ENCODE data around the gene TMIE.

TMIE gene

DNA sequence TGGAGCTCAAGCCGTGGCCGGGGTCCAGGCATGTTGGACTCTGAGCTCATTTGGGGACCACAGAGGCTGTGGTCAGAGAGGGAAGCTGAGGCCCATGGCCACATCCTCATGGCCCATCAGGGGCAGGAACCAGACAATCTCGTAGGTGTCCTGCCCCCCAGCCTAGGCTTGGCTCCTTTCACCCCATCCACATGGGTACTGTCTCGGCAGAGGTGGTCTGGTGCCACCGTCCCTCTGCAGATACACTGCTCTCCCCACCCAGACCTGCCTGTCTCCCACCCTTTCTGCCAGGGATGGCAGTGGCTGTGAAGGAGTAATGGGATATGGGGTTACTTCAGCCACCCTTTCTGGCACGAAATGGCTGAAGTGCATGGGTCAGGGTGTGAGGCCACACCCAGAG lies 8.5 kb downstream of the TMIE start:
- no peak for DNase-seq

DNA sequence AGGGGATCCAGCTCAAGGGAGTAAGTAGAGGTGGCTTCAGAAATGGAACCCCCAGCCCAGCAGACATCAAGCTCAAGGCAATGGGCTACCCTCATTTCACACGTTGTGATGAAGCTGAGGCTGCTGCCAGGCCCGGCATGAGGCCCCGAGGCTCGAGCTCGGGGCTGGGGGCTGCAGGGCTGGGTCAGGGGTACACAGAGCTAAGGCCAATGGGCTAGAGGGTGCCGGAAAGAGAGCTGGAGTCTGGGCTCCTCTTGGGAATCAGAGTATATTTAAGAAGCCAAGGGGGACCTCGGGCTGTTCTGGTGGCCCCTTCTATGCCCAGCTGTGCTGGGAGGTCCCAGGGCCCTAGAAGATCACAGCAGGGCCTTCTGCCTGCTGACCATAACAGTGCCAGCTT lies 9.0 kb downstream of the TMIE start:
- no peak for DNase-seq

DNA sequence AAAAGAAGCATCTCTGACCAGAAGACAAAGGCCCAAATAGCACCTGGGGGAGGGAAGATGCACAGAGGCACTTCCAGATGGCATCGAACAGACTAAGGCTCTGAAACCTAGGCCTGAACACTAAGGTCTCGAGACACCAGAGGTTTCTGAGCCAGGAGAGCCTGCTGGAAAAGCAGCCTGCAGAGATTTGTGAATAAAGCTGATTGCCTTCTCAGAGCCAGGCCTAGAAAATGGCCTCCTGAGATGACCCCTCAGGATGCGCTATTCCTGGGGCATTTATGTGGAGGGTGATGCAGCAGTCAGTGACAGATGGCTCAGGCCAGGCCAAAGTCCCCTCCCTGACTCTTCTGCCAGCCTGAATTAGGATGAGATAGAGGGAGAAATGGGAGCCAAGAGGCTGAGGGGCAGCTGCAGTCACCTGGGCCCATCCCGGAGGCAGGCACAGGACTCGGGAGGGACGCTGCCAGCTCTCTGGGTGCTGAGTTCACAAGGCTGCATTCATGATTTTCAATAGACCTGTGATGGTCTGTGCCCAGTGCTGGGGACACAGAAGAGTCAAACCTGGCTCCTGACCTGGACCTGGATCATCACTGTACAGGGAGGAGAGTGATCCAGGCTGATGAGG lies 9.6 kb downstream of the TMIE start:
- no peak for DNase-seq

DNA sequence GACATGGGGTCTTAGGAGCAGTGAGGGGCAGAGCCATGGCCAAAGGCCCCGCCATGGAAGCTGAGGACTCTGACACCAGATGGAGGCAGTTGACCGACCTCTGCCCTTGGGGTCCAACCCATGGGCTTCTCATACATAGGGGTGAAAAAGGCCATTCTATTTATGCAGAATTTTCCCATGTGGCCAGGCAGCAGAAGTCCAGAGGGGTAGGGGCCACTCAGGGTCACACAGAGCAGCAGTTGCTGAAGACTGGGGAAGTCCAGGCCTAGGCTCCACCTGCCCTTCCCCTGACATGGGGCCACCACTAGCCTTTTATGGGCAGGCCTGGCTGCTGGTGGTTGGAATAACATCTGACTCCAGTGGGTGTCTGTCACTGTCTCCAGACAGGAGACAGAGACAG lies 10.1 kb downstream of the TMIE start:
- no peak for DNase-seq

DNA sequence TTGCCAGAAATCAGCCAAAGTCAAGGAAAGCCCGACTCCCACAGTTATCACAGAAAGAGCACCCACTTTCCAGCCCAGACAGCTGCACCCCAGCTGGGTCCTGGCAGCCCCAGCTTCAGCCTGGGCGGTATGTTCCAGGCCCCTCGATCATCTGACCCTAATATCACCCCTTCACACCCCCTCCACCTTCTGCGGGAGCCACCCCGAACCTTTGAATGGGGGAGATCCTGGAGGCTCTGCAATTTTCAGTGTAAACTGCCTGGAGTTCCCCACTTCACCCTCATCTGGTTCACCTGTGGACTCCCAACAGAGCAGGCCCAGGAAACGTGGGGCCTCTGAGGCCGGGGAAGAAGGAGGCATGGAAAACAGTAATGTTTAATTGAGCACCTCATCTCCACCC lies 10.6 kb downstream of the TMIE start:
- DNase-seq: no peak

DNA sequence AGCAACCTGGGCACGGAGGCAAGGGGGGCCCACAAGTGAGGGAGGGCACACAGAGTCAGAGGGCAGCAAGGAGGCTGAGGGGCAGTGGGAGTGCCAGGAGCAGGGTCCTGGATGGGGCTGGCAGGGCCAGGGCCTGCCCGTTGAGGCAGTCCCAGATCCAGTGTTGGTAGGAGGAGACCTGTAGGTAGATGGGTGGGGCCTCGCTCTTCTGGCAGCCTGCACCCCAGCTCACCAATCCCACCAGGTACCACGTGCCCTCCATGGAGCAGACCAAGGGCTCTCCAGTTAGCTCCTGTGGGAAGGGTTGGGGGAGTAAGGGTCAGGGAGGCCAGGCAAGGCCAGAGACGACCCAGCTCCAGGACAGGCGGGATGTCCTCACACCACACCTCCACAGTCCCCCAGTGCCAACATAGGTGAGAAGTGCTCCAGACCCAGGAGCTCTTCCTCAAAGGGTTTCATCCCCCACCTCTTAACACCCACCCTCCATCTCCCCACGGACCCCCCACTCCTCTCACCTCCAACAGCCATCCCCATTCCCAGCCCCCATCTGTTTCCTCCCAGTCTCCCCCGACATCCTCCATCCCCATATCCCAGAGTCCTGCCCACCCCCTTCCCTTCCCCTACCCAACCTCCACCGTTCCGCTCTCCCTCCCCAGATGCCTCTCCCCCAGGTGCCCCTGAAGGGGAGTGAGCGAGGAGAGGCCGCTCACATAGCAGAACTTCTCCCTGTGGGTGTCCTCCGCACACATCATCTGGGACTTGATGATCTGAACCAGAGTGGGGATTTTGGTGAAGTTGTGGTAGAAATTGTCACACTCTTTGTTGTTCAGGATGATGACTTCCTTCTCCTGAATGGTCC lies 11.2 kb downstream of the TMIE start:
- DNase-seq: no peak

DNA sequence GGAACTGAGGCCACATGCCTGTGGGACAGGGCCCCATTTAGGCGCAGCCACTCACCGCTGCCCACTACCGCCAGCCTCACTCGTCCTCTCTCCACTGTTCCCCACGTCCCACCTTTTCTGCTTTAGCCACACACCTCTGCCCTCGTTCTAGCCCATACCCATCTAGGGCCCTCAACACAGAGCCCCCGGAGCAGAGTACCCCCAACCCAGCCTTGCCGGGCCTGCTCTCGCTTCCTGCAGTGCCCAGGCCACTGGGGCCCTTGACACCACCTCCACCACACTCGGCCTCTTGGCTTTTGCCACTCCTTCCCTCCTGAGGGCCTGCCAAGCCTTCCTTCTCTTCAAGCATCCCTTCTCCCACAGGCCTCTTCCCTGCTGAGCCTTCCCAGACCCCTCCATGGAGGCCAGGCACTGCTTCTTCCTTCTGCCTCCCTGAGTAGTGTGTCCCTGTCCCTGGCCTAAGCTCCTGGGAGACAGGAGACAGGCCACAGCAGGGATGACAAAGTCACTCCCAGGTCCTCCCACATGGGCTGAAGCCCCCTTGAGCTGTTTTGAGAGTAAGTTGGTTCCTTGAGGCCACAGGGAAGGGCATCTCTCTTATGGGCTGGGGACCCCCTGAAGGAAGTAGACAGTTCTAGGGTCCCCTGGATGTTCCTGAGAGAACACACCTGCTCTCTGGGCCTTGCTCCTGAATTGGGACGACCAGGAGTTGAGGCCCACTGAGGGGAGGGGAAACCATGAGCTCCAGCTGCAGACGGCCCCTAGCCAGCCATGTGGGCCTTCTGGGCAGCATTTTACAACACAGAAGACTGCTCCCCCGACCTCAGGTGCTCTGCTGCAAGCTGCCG lies 12.1 kb downstream of the TMIE start:
- DNase-seq: no peak

DNA sequence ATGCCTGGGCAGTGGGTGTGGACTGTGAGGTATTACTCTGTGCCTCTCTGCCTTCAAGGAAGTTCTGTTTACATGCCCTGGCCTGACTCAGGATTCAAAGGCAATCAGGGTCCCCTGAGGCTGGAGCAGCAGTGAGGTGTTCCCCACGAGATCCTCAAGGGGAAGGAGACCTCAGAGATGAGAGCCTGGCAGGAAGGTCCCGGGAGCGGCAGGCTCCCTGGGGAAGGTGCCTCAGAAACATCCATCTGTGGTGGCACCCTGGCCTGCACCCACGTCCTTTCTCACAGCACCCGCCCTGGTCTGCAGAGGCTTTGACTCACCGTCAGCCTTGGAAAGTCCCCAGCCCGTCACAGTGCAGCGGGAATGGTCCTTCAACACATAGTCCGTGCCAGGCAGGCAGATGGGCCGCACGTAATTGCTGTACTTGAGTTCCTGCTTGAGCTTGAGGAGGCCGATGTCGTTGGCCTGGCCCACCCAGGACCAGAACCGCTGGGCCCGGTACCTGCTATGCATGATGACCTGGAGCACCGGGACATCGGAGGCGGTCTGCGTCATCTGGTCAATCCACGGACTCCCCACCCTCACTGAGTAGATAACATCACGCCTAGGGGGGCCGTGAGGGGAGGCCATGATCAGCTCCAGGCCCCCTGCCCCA lies 12.8 kb downstream of the TMIE start:
- DNase-seq: no peak

DNA sequence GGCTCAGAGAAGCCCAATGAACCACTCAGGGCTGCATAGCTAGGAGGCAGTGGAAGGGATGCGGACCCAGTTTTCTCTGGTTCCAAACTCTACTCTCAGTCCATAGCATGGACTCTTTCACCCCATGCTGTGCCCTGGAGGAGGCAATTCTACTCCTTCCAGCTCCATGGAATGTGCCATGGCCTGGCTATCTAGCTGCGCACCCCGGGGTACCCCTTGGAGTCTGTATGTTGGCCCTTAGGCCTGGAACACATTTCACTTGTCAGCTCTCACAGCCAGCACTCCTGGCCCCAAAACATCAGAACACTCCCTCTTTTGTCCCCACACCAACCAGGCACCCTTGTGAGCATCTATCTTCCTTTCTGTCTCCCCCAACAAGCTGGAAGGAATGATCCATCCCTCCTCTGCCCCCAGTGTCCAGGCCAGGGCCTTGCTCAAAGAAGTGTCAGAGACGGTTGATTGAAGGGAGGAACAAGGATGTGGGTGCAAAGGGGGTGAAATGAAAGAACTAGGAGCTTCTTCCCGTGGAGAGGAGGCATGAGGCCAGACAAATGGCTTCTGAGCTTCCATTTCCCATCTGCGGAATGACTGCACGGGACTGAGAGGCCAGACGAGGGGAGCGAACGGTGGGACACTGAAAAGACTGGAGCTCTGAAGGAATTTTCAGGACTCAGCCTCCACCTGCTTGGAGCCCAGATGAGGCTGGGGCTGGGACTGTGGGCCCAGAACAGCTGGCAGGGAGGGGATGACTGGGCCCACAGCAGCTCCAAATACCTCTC lies 13.7 kb downstream of the TMIE start:
- DNase-seq: no peak

DNA sequence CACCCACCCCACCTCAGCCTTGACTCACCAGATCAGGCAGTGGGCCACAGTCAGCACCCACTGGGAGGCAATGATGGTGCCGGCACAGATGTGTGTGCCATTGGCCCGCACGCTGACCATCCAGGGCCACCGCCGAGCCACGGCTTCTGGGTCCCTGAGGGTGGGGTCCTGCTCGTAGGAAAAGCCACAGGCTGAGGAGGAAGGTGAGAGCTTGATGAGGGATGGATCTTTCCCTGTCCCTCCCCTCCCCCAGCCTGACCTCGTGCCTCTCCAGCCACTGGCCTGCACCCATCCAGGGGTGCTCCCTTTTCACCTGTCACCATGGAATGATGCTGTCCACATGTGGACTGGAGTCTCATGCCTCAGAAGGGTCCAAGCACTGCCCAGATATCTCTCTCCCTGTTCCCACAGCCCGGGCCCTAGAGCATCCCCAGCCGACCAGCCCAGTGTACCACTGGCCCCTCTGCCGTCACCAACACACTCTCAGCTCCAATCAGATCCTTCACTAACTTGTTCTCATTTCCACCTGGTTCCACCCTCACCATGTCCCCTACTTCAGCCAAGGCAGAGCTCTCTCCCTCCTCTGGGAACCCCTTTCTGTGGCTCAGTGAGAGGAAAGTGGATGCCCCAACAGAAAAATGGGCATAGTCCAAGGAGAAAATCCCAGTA lies 14.4 kb downstream of the TMIE start:
- no peak for DNase-seq

DNA sequence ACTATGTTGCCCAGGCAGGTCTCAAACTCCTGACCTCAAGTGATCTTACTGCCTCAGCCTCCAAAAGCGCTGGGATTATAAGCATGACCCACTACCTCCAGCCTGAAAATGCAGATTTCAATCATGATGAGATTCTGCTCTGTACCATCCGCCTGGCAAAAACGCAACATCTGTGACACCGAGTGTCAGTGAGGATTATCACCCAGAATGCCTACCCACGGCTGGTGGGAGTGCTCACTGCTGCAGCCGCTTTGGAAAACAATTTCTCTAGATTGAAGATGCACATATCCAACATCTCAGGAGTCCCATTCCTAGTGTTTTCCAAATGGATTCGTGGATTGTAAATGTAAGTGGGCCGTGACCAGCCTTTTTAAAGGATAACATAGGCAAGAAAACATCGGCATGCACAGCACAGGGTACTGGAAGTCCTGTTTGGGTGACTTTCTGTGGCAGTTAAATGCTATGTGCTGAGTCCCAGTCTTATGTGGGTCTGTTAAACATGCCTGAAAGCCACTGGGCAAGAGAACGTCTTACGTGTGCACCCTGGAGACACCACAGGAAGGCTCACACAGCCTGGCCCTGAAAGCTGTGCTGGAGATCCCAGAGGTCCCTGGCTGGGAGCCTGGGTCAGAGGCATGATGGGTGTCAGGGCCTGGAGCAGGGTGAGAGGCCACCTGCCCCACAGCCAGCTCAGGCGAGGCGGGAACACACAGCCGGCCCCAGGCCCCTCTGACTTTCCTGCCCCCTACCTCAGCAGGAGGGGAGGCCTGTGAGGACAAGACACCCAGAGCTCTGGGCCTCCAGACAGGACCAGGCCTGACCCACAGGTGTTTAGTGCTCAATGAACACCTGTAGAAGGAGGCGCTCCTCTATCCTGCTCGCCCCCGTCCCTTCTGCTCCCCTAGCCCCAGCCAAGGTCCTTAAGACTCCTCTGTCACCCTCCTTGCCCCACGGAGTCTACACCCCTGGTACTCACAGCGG lies 15.6 kb downstream of the TMIE start:
- no peak for DNase-seq

DNA sequence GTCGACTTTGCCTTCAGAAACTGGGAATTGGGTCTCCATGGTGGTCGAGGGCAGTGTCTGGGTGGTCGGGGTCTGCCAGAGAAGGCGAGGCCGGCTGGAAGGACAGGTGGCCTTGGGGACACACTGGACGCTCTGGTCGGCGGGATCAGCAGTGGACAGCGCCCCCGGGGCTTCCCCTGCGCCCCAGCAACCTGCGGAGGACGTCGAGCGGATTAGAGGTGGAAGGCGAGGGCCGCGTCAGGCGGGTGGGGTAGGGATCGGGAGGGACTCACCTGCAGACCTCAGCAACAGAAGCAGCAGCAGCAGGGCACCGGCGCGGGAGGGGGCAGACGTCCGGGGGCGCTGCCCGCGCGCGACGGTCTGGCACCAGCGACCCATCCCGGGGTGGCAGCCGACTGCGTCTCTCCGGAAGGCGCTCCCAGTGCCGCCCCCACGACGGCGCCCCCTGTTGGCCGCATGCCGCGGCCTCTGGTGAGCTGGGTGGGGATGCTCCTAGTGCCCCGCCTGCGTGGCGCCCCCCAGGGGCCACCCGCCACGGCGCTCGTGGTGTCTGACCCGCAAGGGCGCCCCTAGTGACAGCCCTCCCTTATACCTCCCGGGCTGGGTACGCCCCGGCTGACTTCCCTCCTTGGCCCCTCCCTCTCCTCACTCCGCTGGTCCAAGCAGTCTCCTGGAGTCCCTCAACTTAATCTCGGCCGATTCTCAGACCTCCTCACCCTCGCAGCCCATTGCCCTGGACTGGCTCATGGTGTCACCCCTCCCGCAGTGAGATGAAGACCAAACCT lies 16.4 kb downstream of the TMIE start, which contains the start of gene PRSS50:
PRSS50 (minus strand) TSS at position 423 of the 785 bp plus-strand sequence; CDS start at position 378, 45 bp downstream.
- DNase-seq: no peak

DNA sequence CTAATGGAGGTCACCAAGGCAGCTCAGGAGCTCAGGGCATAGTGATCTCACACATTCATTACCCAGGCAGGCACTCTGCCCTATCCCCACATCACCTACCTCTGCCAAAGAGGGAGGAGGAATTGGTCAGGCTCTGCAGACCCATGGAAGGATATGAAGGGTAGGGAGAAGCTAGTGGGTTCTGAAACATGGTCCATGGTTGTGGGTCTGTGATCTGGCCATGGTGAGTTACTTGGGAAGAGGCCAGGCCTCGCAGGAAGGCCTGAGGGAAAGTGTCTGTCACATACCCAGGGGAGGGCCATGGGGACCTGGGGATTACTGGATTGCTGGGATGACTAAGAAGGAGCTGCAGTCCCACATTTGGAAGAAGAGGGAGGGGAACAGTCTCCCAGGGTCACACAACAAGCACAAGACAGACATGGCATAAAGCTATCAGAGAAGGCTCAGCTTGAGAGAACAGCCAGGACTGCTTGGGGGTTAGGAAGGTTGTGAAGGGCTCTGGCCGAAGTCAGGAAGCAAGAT lies 17.9 kb downstream of the TMIE start:
- no peak for DNase-seq

DNA sequence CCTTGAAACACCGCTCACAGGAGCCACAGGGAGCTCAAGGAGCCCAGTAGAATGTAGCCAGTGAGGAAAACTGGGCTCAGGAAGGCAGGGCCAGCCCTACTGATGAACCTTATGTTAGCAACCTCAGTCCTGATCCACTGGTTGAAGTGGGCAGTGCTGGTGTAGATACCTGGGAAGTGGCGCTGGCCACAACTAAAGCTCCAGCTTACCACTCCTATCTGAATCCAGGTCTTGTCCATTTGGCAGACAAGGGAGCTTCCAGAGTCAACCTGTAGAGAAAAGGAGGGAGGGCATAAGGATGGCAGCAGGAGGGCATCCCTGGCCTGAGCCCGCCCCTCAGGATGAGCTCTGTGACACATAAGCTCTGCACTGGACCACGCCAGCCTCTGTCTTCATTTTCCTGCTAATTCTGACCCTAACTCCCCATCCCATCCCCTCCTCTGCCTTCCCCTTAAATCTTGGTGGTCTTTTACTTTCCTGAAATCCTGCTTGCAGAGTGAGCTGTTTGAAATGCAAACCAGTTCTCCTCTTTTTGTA lies 18.6 kb downstream of the TMIE start:
- DNase-seq: no peak

DNA sequence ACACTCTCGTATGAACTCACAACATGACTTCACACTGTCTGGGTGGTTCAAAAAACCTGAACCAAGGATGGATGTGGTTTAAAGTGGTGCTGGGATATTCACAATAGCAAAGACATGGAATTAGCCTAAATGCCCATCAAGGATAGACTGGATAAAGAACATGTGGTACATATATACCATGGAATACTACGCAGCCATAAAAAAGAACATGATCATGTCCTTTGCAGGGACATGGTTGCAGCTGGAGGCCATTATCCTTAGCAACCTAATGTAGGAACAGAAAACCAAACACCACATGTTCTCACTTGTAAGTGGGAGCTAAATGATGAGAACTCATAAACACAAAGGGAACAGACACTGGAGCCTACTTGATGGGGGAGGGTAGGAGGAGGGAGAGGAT lies 19.8 kb downstream of the TMIE start:
- DNase-seq: no peak

DNA sequence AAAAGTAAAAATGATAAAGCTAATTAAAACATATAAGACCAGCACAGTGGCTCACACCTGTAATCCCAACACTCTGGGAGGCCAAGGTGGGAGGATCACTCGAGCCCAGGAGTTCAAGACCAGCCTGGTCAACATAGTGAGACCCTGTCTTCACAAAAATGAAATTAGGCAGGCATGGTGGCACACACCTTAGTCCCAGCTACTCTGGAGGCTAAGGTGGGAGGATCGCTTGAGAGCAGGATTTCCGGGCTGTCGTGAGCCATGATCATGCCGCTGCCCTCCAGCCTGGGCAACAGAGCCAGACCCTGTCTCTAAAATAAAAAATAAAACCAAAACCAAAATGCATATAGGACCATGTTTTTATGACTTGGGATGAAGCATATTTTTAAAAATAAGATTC lies 21.3 kb downstream of the TMIE start:
- no peak for DNase-seq

DNA sequence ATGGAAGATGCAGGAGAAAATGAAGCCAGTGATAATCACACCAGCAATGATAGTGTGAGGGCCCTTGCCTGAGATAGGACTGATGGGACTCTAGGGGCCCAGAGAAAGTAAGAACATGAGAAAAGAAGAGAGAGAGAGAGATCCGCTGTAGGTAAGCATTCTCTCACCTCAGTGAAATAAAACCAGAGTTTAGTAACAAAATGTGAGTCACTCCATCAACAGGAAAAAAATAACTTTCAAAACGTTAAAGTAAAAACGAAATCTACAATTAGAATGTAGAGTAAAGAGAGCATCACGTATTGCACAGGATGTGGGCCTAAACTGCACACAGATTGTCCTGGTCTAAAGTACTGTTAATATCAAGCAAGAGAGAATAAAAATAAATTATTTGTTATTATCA lies 23.2 kb downstream of the TMIE start:
- no peak for DNase-seq

DNA sequence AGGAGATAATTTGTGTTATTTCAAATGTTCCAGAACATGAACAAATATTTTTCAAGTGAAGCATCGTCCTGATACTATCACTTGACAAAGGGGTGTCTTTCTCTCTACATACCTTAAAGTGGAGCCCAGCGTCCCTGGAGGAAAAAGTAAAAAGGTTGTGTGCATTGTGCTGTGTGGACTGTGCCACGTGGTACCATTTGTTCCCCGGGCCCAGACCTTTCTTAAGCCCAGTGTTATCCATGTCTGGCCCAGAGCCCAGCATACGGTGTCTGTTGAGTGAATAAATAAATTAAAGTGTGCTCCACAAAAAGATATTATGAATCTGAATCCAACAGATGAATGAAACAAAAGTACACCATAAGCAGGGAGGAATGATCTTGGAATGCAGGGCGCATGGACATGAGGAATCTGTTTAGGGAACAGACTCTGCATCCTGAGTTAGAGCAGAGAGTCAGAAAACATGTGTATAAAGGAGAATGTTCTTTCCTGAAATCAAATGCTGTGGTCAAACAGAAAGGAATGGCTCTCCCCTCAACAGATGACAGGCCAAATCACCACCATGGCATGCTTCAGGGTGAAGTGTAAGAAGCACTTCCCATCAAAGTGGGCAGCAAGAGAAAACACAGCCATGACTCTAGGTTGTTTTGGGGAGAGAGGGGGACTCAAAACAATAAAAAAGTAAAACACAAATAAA lies 24.6 kb downstream of the TMIE start:
- no peak for DNase-seq
